Hematopoietic multipotent progenitor cell treated with erythropoietin and hydrocortisone succinate and interleukin-3 and kit ligand, for 8 days (in vitro differentiated cells): ENCODE results near the gene ITM2C.
A peak's percentile ranks its signal among the peaks of the same experiment; 100 is the strongest.

Experiments
- DNase-seq: peaks from one replicate; pipeline ENCODE4 v3.0.0-alpha.2; 2015

ITM2C gene

DNA sequence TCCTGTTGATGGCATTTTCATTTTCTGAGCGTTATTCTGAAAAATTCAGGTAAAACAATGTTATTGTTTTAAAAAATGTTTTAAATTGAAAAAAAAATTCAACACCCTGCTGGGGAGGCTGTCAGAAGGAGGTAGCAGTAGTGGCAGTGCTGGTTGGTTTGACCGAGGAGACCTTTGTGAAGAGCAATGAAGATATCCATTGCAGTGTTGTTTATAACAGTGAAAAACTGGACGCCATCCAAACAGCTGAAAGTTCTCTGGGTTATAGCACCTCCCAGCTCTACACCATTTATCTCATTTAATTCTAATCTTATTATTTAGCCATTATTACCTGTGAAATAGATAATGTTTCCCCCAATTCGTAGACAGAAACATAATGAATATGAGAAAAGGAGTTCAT is 12.6 kb upstream of the ITM2C start:
- DNase-seq = no peak

DNA sequence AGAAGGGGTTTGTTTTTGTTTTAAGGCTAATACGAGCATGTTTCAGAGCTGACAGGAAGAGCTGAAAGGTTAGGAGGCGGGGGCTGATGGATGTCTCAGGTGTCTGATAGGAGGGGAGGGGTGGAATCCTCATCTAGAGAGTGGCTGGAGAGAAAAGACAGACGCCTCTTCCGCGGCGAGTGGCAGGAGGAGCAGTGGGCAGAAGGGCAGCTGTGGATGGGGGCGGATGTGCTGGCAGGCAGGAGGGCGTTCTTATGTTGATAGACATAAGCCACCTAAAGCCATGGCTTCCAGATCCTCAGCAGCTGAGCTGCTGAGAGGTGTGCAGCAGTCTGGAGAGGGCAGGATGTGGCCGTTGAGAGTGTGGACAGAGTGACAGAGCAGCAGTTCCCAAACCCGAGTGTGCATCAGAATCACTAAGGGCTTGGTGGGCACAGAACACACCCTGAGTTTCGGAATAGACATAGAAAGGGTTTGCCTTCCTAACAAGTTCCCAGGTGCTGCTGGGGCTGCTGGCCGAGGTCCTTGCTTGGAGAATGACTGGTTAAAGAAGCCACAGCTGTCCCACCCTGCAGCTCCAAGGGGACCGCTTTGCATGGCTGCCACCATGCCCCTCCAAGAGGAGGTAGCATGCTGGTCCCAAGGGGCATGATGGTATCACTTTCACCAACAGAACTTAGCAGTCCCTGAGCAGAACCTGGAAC is 3.0 kb upstream of the ITM2C start:
- no peak for DNase-seq

GRCh38 chr2:230862292-230862691 is 2.5 kb upstream of the ITM2C start:
- DNase-seq = no peak

DNA sequence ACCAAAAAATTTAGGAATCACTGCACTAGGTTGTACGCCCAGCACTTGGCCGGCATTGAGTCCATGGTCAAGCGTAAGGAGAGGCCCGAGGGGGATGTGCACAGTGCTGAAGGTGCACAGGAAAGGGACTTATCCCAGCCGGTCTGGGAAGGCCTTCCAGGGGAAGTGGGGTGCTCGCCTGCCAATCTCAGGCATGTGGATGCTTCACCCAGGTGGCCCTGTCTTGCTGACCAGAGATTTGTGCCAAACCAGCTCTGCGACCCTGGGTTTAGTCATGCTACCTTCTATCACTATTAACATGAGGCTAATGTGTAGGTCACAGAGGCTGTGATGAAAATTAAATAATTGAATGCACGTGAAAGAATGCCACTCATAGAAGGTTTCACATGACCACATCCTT is 1.7 kb upstream of the ITM2C start:
- DNase-seq = no peak

DNA sequence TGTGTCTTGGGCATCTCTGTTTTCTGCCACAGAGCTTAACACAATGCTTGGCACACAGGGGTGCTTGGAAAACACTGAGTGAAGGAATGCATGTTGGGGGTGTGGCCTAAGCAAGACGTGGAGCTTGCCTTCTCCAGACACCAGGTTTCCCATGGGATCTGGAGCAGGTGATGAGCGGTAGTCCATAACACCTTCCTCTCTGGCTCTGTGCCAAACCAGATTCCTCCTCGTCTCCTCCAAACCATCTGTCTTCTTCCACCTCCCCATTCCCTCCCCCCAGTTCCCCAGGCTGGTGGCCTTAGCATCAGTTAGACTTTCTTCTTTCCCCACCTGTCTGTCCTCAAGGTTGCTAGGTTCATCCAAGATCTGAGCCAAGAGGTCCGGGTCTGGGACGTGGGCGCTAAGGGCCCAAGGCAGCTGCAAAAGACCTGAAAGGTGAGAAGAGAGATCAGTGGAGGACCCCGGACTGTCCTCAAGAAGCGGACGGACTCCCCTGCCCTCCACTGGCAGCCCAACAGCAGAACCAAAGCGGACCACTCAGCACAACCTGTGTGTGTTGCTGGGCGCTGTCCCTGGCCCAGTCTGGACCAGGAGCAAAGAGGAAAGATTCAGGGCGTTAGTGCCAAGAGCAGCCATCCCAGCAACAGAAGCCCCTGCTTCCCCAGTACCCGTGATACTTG is 1.2 kb upstream of the ITM2C start:
- no peak for DNase-seq

- no peak for DNase-seq
Observed at GRCh38 chr2:230864122-230864604, 579 bp upstream of the ITM2C start.

DNA sequence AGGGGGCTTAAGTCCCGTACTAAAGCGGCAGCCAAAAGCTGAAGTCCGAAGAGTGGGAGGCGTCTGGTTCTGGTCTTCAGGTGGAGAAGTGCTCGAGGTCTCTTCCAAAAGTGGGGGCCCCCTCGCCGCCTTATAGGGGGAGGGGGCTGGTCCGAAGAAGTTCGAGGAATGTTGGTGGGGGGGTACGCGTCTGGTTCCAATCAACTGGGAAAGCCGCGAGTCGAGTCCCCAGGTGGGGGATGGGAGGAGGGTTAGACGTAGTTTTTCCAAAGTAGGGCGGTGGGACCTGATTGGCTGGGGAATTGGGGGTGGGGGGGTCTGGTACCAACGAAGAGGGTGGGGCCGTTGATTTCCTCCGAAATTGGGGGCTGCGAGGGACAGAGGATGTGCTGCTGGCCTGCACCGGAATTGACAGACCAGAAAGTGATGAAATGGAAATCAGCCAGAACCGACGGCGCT is 594 bp downstream of the ITM2C start:
- no peak for DNase-seq

DNA sequence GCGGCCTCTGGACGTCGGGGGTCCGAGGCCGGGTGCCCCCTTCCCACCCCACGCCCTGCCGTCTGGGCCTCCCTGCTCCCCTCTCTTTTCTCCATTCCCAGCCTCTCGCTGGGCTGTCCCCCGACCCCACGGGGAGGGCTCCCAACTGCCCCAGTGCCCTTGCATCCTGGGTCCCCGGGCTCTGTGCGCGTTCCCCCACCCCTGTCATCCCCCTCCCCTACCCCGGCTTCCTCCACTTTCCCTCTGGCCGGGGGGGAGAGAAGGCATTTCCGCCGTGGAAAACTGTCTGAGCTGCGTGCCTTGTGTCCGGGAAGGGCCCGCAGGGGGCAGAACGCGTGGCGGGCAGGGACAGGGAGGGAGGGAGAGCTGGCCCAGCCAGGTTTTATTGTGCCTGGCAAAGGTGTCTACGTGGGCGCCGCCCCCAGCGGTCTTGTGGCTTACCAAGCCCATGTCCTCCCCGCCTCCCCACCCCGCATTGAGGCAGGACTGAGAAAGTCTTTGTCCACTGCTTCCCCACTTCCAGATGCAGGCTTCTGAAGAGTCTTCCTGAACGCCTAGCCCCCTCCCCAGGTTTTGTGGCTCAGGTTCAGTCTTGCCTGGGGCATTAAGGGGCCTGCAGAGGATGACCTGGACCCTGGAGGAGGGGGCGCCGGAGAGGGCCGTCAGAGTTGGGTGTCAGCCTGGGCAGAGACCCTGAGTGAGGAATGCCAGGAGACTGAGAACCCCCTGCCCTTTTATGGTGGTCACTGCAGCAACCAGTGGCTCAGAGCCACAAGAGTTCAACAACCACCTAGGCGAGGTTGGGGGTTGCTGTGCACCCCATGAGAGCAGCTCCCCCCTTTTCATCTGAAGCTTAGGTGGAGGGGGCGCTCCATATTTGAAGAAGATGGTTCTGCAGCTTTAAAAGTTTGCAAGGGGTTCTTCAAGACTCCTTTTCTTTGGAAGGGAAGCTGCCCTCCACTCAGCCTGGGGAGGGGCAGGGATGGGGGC is 1.3 kb downstream of the ITM2C start:
- DNase-seq = no peak

- DNase-seq = peak; percentile 71
Observed at GRCh38 chr2:230866756-230867523, 2.2 kb downstream of the ITM2C start.

GRCh38 chr2:230868161-230868946 is 3.6 kb downstream of the ITM2C start:
- no peak for DNase-seq

- no peak for DNase-seq
Observed at GRCh38 chr2:230868947-230869913, 4.5 kb downstream of the ITM2C start.

- DNase-seq = no peak
Observed at GRCh38 chr2:230869914-230870543, 5.3 kb downstream of the ITM2C start.

GRCh38 chr2:230870544-230871360 is 6.0 kb downstream of the ITM2C start:
- DNase-seq = no peak

DNA sequence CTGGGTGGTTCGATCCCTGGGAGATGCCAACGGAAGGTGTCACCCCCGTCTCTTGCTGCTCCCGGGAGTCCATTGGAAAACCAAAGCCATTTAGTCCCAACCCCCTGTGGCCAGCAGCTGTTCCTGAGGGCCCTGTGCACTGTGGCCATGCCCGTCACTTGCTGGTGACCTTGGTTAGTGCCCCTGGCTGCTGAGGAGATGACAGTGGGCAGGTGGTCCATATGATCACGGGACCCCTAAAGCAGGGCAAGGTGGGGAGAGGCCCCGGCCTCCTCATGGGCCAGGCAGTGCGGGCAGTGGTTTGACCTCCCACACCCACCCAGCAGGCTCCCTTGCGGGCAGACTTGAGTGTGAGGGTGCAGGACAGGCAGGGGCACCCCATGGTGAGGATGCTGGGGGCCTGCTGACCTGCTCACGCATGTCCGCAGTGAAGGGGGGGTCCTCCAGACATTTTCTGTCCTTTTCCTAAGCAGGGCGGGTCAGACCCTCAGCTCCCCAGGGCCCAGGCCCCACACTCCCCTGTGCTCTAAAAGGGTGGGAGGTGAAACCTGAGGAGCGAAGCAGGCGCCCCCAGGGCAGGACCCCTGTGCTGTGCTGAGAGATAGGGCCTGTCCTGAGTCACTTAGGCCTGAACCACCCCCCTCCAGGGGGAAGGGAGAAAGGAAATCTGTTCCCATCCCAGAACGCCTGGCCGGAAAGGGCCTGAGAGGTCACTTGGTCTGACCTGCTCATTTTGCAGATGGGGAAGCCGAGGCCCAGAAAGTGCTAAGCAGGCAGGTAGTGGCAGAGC is 6.8 kb downstream of the ITM2C start:
- no peak for DNase-seq

GRCh38 chr2:230872151-230872967 is 7.6 kb downstream of the ITM2C start:
- no peak for DNase-seq

DNA sequence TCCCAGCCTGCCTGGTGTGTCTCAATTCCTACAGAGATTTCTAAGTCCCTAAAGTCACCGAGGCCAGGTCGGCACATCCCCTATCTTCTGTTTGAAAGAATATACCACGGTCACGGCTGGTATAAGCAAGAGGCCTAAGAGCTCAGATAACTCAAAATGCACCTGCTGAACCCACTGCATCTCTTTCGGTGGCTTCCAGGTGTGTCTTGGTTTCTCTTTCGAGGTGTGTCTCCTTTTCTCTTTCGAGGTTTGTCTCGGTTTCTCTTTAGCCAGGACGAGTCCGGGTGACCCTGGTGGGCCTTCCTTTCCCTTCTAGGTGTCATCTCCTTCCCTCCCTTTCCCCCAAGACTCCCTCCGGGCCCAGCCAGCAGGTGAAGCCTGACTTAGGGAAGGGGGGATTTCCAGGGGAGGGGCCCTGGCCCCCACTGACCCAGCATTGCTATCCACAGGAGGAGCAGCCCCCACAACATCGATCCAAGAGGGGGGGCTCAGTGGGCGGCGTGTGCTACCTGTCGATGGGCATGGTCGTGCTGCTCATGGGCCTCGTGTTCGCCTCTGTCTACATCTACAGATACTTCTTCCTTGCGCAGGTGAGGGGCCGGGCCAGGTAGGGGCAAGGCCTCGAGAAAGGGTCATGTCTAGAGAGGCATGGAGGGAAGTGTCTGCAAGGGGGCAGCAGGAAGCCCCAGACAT is 8.4 kb downstream of the ITM2C start:
- DNase-seq = no peak
